ENCODE measurements around the gene TMEM182.

TMEM182 gene

GRCh38 chr2:102768892-102769291, 7.1 kb downstream of the TMEM182 start:
- no peak for DNase-seq

GRCh38 chr2:102770506-102770905, 8.7 kb downstream of the TMEM182 start:
- DNase-seq, result no peak

DNA sequence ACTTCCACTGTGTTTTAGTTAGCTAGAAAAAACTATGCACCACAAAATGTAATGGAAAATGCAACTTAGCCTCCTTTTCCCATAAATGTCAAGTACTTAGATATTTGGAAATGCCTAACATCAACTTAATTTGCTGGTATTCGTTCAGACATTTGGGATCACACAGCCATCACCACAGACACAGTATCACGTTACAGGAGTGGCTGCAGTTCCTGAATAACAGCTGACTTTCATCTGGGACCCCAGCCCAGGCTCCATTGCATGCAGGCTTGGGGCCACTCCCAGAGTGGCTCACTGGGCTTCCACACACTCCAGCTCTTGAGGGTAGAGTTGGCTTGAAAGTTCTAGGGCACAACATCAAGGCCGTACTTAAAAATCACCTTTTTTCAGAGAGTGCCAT, 9.3 kb downstream of the TMEM182 start:
- DNase-seq, result no peak

DNA sequence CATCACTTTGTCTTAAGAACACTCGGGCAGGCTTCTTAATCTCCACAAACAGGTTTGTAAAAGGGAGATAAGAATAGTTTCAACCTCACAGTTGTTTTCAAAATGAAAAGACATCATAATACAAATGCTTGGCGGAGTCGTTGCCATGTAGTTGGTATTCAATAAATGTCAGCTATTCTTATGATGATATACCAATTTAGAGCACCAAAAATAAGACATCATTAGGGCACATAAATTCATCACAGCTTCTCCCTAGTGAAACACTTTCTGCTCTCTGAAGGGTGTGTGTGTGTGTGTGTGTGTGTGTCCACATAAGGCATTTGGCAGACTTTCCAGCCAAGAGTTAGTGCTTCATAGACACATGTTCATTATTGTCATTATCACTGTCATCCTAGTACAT, 10.8 kb downstream of the TMEM182 start:
- DNase-seq, result no peak

DNA sequence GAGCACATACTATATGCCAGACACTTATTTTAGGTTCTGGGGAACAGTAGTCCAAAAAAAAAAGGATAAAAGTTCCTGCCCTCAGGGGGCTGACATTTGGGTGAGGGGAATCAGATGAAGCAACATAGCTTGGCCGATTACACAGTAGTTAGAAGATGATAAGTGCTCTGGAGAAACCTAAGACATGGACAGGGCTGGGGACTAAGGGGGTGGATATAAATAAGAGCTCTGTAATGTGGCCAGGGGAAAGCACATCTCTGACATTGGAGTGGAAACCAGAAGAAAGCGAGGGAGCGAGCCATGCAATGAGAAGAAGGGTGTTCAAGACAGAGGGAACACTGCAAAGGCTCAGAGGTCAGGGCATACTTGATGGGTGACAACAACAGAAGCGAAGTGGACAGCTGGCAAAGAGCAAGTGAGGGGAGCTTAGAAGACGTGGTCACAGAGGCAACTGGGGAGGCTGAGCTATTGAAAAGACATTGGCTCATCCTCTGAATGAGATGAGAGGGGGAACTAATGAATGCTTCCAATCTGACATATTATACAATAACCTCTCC, 11.4 kb downstream of the TMEM182 start:
- DNase-seq, result no peak

DNA sequence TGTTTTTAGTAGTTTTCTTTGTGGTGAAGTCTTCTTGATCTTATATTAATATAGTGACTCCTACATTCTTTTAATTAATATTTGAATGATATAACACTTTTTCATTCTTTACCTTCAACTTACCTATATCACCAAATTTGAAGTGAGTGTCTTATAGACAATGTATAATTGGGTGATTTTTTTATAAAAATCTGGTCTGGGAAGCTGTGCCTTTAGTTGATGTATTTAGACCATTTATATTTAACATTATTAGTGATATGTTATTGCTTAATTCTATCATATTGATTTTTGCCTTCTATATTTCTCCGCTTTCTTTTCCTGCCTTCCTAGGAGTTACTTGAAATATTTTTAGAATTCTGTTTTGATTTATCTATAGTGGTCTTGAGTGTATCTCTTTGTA, 16.4 kb downstream of the TMEM182 start:
- no peak for DNase-seq

GRCh38 chr2:102780467-102780866, 18.6 kb downstream of the TMEM182 start:
- DNase-seq, result no peak

DNA sequence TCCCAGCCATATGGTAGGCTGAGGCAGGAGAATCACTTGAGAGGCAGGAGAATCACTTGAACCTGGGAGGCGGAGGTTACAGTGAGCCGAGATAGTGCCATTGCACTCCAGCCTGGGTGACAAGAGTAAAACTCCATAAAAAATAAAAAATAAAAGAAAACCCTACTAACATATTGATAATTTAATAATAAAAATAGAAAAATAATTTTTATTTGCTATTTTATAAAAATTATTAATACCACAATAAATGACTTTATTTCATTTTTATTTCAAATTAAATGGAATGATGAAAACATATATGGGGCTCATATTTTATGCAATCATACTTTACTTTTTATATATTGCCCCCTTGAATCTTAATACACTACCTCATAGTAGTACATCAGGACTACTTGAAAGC, 20.4 kb downstream of the TMEM182 start:
- DNase-seq, result no peak

DNA sequence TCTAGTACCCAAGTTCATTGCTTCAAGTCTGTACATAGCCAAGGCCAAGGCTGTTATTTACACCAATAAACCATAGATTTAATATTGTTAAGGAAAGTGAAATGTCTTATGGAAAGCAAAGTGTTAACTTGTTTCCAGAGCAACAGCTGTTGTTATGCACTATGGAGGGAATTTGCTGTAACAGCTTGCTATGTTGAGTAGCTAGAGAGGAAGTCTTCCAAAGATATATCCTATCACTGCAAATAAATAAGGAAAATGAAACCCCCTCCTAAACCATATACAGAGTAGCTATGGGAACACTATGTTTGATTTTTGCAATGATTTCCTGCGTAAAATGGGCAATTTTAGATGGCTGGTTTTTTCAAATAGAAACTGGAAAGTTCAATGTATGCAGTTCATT, 21.1 kb downstream of the TMEM182 start:
- DNase-seq, result no peak

DNA sequence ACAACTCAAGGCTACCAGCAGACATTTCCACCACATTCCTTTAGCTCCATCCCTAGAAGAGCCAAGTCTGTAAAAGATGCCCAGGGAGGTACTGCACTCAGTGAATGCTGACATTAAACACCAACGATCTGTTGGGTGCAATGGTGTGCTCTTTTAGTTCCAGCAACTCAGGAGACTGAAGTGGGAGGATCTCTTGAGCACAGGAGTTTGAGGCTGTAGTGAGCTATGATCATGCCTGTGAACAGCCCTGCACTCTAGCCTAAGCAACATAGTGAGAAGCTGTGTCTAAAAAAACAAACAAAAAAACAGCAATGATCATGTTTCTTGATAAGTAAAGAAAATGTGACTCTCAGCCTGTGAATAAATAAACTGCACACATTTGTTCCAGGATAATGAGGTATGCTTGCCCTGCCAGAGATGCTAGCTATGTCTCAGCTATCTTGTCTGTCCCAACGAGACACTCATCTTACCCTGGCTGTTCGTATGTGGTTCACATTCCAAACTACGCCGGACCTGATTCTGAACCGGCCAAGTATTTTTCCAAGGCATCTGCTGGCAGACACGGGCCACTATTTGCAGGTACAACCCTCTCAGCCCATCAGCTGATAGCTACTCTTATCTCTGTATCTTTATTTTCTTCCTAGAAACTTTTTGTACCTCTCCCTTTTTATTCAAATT, 21.8 kb downstream of the TMEM182 start:
- DNase-seq, result no peak

DNA sequence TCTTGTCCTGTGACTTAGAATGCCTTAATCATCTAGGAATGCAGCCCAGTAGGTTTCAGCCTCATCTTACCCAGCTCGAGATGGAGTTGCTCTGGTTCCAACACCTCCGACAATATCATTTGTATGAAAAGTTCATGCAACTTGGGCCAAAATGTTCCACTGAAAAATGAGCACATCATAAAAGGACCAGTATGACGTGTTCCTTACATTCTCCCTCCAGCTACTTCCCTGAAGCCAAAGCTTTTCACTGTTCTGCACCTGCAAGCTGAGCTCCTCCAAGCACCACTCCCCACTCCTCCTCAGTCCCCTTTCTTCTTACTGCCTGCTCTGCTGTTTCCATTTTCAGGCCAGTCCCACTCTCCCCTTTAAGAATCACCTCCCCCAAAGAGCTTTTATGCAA, 23.1 kb downstream of the TMEM182 start:
- DNase-seq, result no peak

- DNase-seq, result no peak
Observed at GRCh38 chr2:102788216-102788884, 26.5 kb downstream of the TMEM182 start.

DNA sequence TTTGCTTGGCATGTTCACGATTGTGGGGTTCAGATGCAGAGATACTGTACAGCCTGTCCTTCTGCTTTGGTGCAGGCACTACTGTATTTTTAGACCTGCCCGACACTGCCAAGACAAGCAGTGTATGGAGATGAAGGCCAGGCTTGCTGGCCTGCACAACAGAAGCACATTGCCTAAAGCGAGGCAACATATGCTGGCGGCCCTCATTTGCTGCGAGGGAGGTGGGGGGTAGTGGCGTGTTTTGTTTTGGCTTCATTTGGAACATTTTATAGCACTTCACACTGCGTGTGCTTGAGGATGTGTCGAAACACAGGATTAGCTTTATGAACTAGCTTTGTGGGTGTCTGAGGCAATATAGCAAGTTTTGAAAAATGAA, 27.0 kb downstream of the TMEM182 start:
- no peak for DNase-seq

DNA sequence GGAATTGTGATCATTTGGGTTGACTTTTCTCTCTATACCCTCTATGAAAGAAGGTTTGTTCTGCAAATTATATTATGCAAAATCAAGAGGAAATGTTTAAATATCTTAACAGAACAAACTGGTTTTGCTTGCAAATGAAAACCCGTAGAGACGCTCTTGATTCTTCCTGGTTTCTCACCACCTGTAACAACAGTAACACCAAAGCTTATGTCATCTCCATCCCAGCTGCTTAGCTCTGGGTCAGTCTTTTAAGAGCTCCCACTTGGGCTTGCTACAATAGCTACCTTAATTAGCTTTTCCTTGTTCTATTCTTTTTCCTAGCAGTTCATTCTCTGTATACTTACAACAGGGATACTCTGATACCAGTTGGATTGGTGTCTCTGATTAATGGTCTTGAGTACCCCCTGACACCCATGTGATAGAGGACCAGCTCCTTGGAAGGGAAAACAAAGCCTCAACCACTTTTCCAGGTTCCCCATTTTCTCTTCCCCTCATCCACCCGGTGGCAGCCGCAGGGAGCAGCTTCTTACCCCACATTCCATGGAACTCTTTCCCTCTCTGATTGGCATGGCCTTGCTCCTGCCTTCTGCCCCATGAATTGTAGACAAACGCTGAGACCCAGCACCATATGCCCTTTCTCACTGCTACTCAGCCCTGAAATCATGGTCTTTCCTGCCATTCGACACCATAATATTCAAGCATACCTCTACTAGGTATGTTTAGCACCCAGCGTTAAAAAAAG, 27.7 kb downstream of the TMEM182 start:
- DNase-seq, result no peak

DNA sequence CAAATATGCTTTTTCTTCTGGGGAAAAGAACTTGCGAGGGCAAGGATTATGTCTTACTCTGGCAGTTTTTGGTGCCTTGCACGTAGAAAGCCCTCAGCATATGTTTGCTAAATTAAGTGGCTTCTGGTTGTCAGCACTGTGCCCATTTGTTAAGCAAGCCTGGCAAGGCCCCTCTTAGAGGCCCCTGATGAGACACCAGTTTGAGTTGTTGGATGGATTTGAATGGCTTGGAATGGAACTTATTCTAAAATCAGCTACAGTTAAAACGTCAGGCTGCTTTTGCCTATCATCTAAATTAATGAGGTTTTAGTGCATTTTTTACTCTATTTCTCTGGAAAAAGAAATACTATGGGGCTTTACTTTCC, 28.2 kb downstream of the TMEM182 start:
- DNase-seq, result no peak

DNA sequence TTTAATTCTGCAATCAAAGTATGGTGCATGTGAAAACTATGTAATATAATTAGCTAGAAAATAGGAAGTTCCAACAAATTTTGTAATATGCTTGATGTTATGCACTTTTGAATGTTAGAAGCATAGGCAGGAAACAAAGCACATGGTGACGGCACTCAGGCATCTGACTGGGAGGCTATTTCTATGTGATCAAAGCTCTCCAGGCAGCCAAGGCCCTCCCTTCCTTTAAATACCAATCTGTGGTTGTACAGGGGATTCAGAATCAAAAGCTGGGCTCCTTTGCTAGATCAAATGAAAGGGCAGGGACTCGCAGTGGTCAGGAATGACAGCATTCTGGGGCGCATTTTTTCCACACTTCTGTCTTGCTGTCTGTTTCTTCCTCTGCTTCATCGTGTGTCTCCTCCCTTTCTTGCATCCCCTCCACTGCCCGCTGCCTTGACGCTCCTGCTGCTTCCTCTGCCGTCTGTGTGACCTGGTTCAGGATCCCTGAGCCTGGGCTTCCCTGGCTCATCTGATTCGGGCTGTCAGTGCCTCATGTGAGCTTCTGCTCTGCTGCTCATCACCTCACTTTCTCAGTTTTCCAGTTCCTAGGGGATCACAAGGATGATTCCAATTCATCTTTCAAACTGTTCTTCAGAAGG, 30.9 kb downstream of the TMEM182 start:
- DNase-seq, result no peak

DNA sequence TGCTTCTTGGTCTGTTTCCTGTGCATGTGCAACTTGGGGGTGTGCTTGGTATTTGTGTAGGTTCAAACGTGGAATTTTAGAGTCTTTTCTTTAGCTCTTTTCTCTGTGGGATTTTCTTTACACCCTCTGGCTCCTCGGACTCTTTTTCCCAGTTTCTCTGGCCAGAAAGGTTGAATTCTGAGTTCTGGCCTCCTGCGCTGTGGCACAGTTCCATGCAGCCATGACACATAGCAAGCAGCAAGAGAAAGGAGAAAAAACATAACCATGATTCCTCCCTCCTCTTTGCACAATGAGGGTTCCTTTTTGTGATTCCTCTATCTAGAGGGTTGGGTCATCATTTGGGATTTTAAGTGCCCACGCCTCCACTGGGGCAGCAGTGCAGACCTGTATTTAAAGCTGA, 33.8 kb downstream of the TMEM182 start:
- DNase-seq, result no peak

- DNase-seq, result no peak
Observed at GRCh38 chr2:102796337-102796736, 34.5 kb downstream of the TMEM182 start.

DNA sequence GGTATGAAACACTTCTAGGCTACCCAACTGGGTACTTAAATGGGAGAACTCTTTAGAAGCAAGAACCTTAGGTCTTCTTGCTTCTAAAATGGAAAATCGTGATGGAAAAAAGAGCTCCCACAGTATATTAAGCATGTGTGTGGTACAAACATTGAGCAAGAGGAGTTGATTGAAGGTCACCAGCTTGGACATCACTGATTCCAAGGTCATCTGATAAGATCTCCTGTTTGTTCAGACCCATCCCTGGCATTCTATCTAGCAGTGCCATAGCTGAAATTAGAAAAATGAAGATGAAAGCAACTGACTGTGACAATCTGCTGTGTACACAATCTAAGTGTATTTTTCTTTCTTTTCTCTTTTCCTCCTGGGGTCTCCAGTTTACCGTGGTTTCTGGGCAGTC, 35.7 kb downstream of the TMEM182 start:
- no peak for DNase-seq

- no peak for DNase-seq
Observed at GRCh38 chr2:102798181-102798580, 36.4 kb downstream of the TMEM182 start.

DNA sequence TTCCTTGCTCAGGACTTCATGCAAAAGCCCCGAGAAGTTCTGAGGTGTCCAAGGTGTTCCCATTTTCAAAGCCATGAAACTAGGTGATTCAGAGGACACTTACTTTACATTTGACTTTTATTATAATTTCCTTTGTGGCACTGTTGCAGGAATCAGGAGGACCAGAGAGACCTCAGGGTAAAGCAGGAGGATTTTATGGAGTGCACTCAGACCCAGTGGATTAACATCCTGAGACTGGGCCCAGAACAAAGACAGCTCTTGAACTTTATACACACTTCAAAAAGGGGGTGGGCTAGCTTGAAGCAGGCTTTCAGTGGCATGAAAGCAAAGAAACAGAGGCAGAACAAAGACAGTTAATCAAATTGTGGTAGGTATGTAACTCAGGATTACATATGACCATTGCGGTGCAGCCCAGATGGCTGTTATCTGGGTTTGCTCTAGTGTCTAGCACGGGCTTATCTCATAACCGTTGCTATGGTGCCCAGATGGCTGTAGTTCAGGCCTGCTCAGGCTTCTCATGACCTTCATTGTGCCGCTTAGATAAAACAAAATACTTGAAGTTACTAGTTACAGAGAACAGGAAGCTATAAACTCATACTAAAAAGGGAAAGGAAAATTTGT, 39.4 kb downstream of the TMEM182 start:
- no peak for DNase-seq

DNA sequence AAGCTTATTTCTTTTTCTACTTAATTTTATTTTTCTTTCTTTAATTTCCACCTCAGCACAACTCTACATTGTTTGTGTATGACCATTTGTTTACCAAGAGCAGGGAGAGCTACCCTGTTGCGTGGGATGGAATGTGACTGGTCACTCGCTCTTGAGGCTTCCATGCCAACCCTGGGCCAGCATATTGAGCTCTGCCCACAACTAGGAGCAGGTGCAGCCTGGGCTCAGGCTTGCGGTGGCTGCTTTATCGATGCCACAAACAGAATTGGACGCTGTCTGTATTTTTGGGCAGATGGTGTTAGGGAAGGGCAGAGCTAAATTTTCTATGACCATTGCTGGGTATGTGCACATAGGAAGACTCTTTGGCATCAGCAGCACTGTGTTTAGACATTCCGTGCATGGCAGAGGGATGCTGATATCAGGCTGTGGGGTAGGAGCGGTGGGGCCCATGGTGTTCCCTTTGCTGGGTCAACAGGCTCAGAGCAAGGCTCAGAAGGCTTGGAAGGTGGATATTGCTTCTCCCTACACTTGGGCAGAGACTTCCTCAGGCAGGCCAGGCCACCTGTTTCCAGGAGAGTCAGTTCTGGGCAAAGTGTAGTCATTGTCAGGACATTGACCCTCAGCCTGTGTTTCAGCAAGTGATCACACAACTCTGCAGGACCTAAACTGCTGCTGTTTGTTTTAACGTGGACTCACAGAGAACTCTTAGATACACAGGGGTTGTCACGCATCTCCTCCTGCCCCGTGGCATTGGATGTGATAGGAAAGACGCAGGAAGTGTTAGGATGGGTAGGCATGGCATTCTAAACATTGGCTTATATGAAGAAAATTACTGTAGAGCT, 40.2 kb downstream of the TMEM182 start:
- no peak for DNase-seq
